DND-41 (cell line): ENCODE results near the gene CDH12.

Source experiments
- ATAC-seq: fragments of 200-7000 bp; cut with Tn5 transposase; 3 replicates; pipeline ENCODE4 v1.9.1; 2021; ENCODE audit warnings: low read depth; ENCODE audit not compliant: insufficient read depth
- DNase-seq: peaks from one replicate; pipeline ENCODE4 v3.0.0-alpha.2; 2020
- H2AFZ ChIP-seq: 2 replicates; pipeline ENCODE4 v1.6.0; 2012; ENCODE audit warnings: low read depth, low read length
- H3K27ac ChIP-seq: 2 replicates; pipeline ENCODE4 v1.5.1; 2012; ENCODE audit warnings: low read length, inconsistent platforms
- H3K27me3 ChIP-seq: fragments of 200-600 bp; sonication (generic); 2 replicates; pipeline ENCODE4 v1.6.0; 2012; ENCODE audit warnings: low read length, mild to moderate bottlenecking, inconsistent platforms; ENCODE audit not compliant: insufficient read depth, poor library complexity
- H3K36me3 ChIP-seq: 2 replicates; pipeline ENCODE4 v1.5.1; 2012; ENCODE audit warnings: low read length, inconsistent platforms; ENCODE audit not compliant: insufficient read depth
- H3K4me1 ChIP-seq: 2 replicates; pipeline ENCODE4 v1.5.1; 2012; ENCODE audit warnings: mild to moderate bottlenecking, low read length; ENCODE audit not compliant: insufficient read depth
- H3K4me2 ChIP-seq: 2 replicates; pipeline ENCODE4 v1.6.0; 2012; ENCODE audit warnings: mild to moderate bottlenecking, moderate library complexity, low read length, inconsistent platforms; ENCODE audit not compliant: insufficient read depth
- H3K4me3 ChIP-seq, 2 experiments: fragments of 200-600 bp in 1 of 2; shearing (Covaris generic) in 1 of 2; 2 replicates each; pipeline ENCODE4 v1.5.1; 2012 to 2016; ENCODE audit warnings: inconsistent platforms in 2 of 2, low read length in 2 of 2, mild to moderate bottlenecking in 2 of 2, low read depth in 1 of 2, moderate library complexity in 1 of 2
- H3K79me2 ChIP-seq: 2 replicates; pipeline ENCODE4 v1.6.0; 2012; ENCODE audit warnings: low read length, inconsistent platforms; ENCODE audit not compliant: insufficient read depth
- H3K9ac ChIP-seq: 2 replicates; pipeline ENCODE4 v1.6.0; 2012; ENCODE audit warnings: low read depth, mild to moderate bottlenecking, inconsistent platforms, low read length, moderate library complexity
- H3K9me3 ChIP-seq: 2 replicates; pipeline ENCODE4 v1.5.1; 2012; ENCODE audit warnings: low read length, moderate library complexity, mild to moderate bottlenecking, inconsistent platforms; ENCODE audit not compliant: insufficient read depth, severe bottlenecking
- H4K20me1 ChIP-seq: 2 replicates; pipeline ENCODE4 v1.6.0; 2012; ENCODE audit warnings: low read length; ENCODE audit not compliant: insufficient read depth
- CTCF ChIP-seq: IDR thresholded peaks from 2 replicates; pipeline ENCODE4 v1.5.1; 2012; ENCODE audit warnings: borderline replicate concordance, low read length, moderate library complexity, mild to moderate bottlenecking; ENCODE audit not compliant: poor library complexity, severe bottlenecking; ENCODE audit errors: extremely low read depth
- EZH2 ChIP-seq: IDR thresholded peaks from 3 replicates; pipeline ENCODE4 v1.6.1; 2012; ENCODE audit warnings: borderline replicate concordance, low read depth, mild to moderate bottlenecking, moderate library complexity, low read length, inconsistent platforms; ENCODE audit not compliant: severe bottlenecking

CDH12 gene

GRCh38 chr5:22736443-22737003, 116.6 kb downstream of the CDH12 start:
- Histone ChIP-seq H3K36me3 (no peaks in the 10 kb centered on the region), H3K79me2 (no peaks in the 10 kb centered on the region), H4K20me1 (no peaks in the 10 kb centered on the region), H3K4me2 (no peak overlapping the region), H3K9ac (no peak overlapping the region), H3K9me3 (no peaks in the 10 kb centered on the region), H3K27me3 (no peaks in the 10 kb centered on the region), H3K27ac (no peak overlapping the region), H2AFZ (no peak overlapping the region), H3K4me3 (no peak overlapping the region), H3K4me1 (no peaks in the 10 kb centered on the region)
- TF ChIP-seq EZH2 = no peak
- no peak for TF ChIP-seq CTCF
- DNase-seq (no peak), ATAC-seq (no peak)

DNA sequence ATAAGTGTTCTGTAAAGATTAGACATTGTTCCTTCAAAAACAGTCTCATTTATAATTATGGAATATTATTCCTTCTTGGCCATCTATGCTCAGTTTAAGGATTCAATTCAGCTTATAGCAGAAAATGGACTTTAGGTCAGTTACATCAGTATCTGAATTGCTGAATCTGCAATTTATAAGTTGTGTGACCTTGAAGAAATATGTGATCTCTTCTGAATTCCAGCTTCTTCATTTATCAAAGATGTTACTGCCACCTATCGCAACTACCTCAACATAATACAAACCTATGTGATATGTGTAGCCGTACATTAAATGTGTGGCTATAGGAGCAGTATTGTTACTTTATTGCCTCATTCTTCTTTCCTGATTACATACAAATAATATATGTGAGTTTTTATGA, 118.2 kb downstream of the CDH12 start:
- Histone ChIP-seq H2AFZ (no peak overlapping the region), H3K9me3 (no peaks in the 10 kb centered on the region), H3K9ac (no peak overlapping the region), H3K27ac (no peak overlapping the region), H3K4me1 (no peaks in the 10 kb centered on the region), H3K4me3 (no peak overlapping the region), H3K36me3 (no peaks in the 10 kb centered on the region), H3K79me2 (no peaks in the 10 kb centered on the region), H4K20me1 (no peaks in the 10 kb centered on the region), H3K4me2 (no peak overlapping the region), H3K27me3 (no peaks in the 10 kb centered on the region)
- TF ChIP-seq CTCF (no peak), EZH2 (no peak)
- DNase-seq (no peak), ATAC-seq (no peak)

- Histone ChIP-seq H2AFZ (no peak overlapping the region), H3K4me1 (no peaks in the 10 kb centered on the region), H3K27ac (no peak overlapping the region), H3K27me3 (no peaks in the 10 kb centered on the region), H3K4me2 (no peak overlapping the region), H3K79me2 (no peaks in the 10 kb centered on the region), H4K20me1 (no peaks in the 10 kb centered on the region), H3K9me3 (no peaks in the 10 kb centered on the region), H3K36me3 (no peaks in the 10 kb centered on the region), H3K9ac (no peak overlapping the region), H3K4me3 (no peak overlapping the region)
- TF ChIP-seq EZH2 = no peak
- TF ChIP-seq CTCF = no peak
- no peak for DNase-seq
- no peak for ATAC-seq
Measured at GRCh38 chr5:22728610-22729009, 124.5 kb downstream of the CDH12 start.

- H3K4me2 ChIP-seq = no peak overlapping the region
Measured at GRCh38 chr5:22722491-22722890, 130.7 kb downstream of the CDH12 start.

More at GRCh38 chr5:22722491-22722890, 130.7 kb downstream of the CDH12 start:
- ATAC-seq (no peak), DNase-seq (no peak)
- Histone ChIP-seq H3K79me2 (no peaks in the 10 kb centered on the region), H3K9ac (no peak overlapping the region), H3K27me3 (no peaks in the 10 kb centered on the region), H3K4me1 (no peaks in the 10 kb centered on the region), H2AFZ (no peak overlapping the region), H3K9me3 (no peaks in the 10 kb centered on the region), H3K27ac (no peak overlapping the region), H3K36me3 (no peaks in the 10 kb centered on the region), H3K4me3 (no peak overlapping the region), H4K20me1 (no peaks in the 10 kb centered on the region)
- no peak for TF ChIP-seq CTCF
